Sigmoid colon (tissue), 4 donors: ENCODE measurements around the gene TBRG1.

Experiments
- POLR2A ChIP-seq, 2 donors: fragments of 450-650 bp; IDR thresholded peaks; one replicate each; pipeline ENCODE4 v1.6.1; 2016; ENCODE audit warnings: antibody characterized with exemption in 2 of 2, mild to moderate bottlenecking in 2 of 2, moderate library complexity in 2 of 2
- POLR2AphosphoS5 ChIP-seq, 4 donors: sonication (generic); formaldehyde crosslinking; IDR thresholded peaks; one replicate each; pipeline ENCODE4 v1.6.1; 2017; ENCODE audit warnings: antibody characterized with exemption in 4 of 4

- TF ChIP-seq POLR2A (IDR thresholded peaks at IDR 0.05) = no peak
- no peak for TF ChIP-seq POLR2AphosphoS5 (IDR thresholded peaks at IDR 0.05)
Observed at GRCh38 chr11:124591430-124591829, 31.2 kb upstream of the TBRG1 start.
